Non-pigmented ciliary epithelial cell (primary cell): ENCODE data around the gene CTNNA2.

Source experiments
- DNase-seq: peaks from one replicate; pipeline ENCODE4 v3.0.0-alpha.2; 2010; ENCODE audit warnings: low read depth

Gene CTNNA2

DNA sequence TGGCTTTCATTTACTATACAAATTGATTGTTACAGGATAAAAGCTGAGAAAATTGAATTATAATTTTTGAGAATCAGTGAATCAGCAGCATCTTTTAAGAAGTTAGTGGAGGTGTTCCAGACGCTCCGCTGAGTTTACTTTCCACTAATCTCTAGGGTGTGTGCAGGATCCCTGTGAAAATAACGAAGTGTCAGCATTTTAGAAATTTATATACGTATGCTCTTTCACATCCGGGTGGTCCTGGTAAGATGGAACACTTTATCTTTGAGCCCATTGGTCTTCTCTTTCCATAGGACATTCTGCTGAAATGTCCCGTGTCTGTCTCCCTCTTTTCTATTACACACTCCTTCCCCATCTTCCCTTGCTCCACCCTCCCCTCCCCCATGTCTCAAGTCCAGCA, 1060.3 kb downstream of the CTNNA2 start:
- no peak for DNase-seq

GRCh38 chr2:80573950-80574349, 1061.1 kb downstream of the CTNNA2 start:
- no peak for DNase-seq

GRCh38 chr2:80579756-80580155, 1066.9 kb downstream of the CTNNA2 start:
- DNase-seq = no peak

DNA sequence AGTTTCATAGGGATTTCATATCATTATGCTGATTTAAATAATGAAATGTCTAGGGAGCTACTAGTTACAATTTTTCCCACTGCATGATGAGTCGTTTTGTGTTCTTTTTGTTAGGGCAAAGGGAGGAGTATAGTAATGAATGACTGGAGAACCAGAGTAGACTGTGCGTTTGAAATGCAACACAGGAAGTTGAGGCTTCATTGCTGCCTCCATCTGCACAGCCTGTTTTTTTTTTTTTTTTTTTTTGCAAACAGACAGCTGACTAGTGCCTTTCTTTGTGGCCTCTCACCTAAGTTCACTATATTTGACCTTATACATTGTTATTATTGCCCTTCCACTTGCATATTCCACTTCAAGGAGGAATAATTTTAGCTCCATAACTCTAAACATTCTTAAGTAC, 1078.4 kb downstream of the CTNNA2 start:
- DNase-seq = no peak

DNA sequence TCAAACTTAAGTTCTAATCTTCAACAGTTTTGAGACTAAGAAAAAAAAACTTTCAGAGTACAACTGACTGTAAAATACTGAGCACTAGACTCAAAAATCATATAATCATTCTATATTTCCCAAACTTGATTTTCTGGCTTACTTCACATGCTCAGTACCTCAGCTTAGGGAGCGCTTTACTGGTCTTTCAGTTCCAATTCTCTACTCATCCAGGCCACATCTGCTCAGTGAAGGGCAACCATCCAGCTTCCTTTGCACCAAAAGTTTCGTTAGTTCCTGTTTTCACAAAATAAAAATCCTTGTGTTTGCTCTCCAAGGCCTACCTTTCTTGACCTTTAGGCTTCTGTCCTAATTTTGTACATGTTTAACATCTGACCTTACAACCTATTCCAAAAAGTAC, 1079.3 kb downstream of the CTNNA2 start:
- no peak for DNase-seq

- DNase-seq = no peak
Observed at GRCh38 chr2:80610108-80610507, 1097.3 kb downstream of the CTNNA2 start.

GRCh38 chr2:80621656-80622055, 1108.8 kb downstream of the CTNNA2 start:
- DNase-seq = no peak

GRCh38 chr2:80624062-80624461, 1111.2 kb downstream of the CTNNA2 start:
- no peak for DNase-seq

GRCh38 chr2:80634590-80634989, 1121.7 kb downstream of the CTNNA2 start:
- DNase-seq = no peak

DNA sequence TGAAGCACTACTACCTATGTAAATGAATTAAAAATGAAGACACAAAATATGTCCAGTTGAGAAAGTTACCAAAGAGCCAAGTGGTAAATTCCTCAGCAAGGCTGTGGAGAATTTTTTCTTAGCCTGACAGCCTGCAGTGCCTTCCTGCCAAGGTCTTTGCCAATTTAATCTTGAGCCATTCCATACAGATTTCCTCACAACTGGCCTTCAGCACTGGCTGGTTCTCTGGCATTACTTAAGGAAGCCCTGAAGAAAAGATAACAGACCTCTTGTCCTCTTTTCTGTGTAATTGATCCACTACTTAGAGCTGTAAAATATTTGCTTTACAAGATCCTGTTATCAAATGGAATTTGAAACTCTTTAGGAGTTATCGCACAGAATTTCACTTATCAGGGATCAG, 1125.9 kb downstream of the CTNNA2 start:
- DNase-seq = no peak

- DNase-seq = no peak
Observed at GRCh38 chr2:80642465-80642864, 1129.6 kb downstream of the CTNNA2 start.

GRCh38 chr2:80643598-80643997, 1130.7 kb downstream of the CTNNA2 start:
- no peak for DNase-seq

DNA sequence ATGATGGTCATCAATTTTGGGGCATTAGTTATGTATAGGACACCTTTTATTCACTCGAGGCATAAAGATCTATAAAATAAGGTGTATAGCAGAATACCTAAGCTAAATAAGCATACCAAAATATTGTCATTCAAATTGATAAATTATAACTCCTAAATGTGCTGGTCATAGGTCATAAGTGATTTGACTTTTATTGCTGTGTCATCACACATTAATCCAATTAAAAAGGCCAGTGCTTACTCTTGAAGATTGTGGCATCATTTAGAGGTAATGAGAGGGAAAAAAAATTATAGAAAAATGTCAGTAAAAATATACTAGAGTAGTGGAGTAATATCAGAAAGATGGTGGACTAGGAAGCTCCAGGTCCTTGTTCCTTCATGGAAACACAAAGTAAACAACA, 1138.6 kb downstream of the CTNNA2 start:
- DNase-seq = no peak

- no peak for DNase-seq
Observed at GRCh38 chr2:80655265-80655664, 1142.4 kb downstream of the CTNNA2 start.

GRCh38 chr2:80670763-80671162, 1157.9 kb downstream of the CTNNA2 start:
- DNase-seq = no peak

- no peak for DNase-seq
Observed at GRCh38 chr2:80687524-80687923, 1174.7 kb downstream of the CTNNA2 start.

GRCh38 chr2:80689106-80689505, 1176.3 kb downstream of the CTNNA2 start:
- DNase-seq = no peak
